Sigmoid colon (tissue), 7 donors: ENCODE measurements around the gene RFC3. TPM values are rescaled to one million over a fixed set of nuclear protein-coding genes. Genes with fewer than 3 reads are reported as not detected.
A peak's percentile ranks its signal among the peaks of the same experiment; 100 is the strongest.

Experiments used
- DNase-seq: peaks from one replicate; pipeline ENCODE4 v3.0.0-alpha.2; 2019
- H3K27ac ChIP-seq, 4 donors: fragments of 200-600 bp; sonication (generic); one replicate each; pipeline ENCODE4 v1.5.1; 2016 to 2019; ENCODE audit warnings: mild to moderate bottlenecking in 1 of 4
- H3K27me3 ChIP-seq, 3 donors: fragments of 200-600 bp; sonication (generic); one replicate each; pipeline ENCODE4 v1.5.1; 2019; ENCODE audit warnings: mild to moderate bottlenecking in 1 of 3
- H3K36me3 ChIP-seq, 4 donors: fragments of 200-600 bp; sonication (generic); one replicate each; pipeline ENCODE4 v1.5.1; 2016 to 2019
- H3K4me1 ChIP-seq, 4 donors: fragments of 200-600 bp; sonication (generic); one replicate each; pipeline ENCODE4 v1.5.1; 2017 to 2019
- H3K4me3 ChIP-seq, 4 donors: fragments of 200-600 bp; sonication (generic); one replicate each; pipeline ENCODE4 v1.5.1; 2017 to 2019; ENCODE audit warnings: mild to moderate bottlenecking in 2 of 4, moderate library complexity in 1 of 4
- H3K9me3 ChIP-seq, 4 donors: fragments of 200-600 bp in 3 of 4; sonication (generic) in 3 of 4; one replicate each; pipeline versions ENCODE4 v1.5.1 to v1.6.1; 2013 to 2019
- EP300 ChIP-seq, 4 donors: sonication (generic); formaldehyde crosslinking; IDR thresholded peaks; one replicate each; pipeline ENCODE4 v1.6.1; 2017; ENCODE audit warnings: antibody characterized with exemption in 4 of 4
- POLR2A ChIP-seq, 2 donors: fragments of 450-650 bp; IDR thresholded peaks; one replicate each; pipeline ENCODE4 v1.6.1; 2016; ENCODE audit warnings: antibody characterized with exemption in 2 of 2, mild to moderate bottlenecking in 2 of 2, moderate library complexity in 2 of 2
- POLR2AphosphoS5 ChIP-seq, 4 donors: sonication (generic); formaldehyde crosslinking; IDR thresholded peaks; one replicate each; pipeline ENCODE4 v1.6.1; 2017; ENCODE audit warnings: antibody characterized with exemption in 4 of 4
- WGBS, 2 donors: extraction: QIAGEN DNeasy Blood & Tissue Kit; methylation state at CpG; one replicate each; pipeline ENCODE4 v1.1.7; 2013; 5-methylcytosine and 5-hydroxymethylcytosine counted together
- intact Hi-C: fragments of 100-400 bp; cut with DNase I; formaldehyde crosslinking; loops from one replicate; pipeline ENCODE4 v1.15.1; 2023
- polyA plus RNA-seq, 3 donors: library from polyadenylated mRNA; stranded (reverse); fragments of 200-250 nt; gene quantifications; one replicate each; pipeline ENCODE4 v1.2.3, GENCODE V29; 2013
- total RNA-seq, 4 donors: library from RNA; depleted of rRNA; stranded (reverse); fragments of >200 nt; gene quantifications; one replicate each; pipeline ENCODE4 v1.1.0, GENCODE V29; 2016
- TF ChIP-seq, protein P1 (sequence below), 4 experiments: fragments of 450-650 bp in 3 of 4; fragments of 200-600 bp in 1 of 4; IDR thresholded peaks; one replicate each; pipeline ENCODE4 v1.5.1; 2016 to 2019; ENCODE audit warnings: antibody characterized with exemption in 4 of 4, mild to moderate bottlenecking in 3 of 4, moderate library complexity in 2 of 4
- donor health status: healthy with polysubstance abuse.
- donor health status: Bipolar disorder and iron deficiency.
- donor health status: healthy.

Gene RFC3
- total and polyA plus RNA-seq, 7 donors: 3.6 to 9.6 (median 7.2) TPM

DNA sequence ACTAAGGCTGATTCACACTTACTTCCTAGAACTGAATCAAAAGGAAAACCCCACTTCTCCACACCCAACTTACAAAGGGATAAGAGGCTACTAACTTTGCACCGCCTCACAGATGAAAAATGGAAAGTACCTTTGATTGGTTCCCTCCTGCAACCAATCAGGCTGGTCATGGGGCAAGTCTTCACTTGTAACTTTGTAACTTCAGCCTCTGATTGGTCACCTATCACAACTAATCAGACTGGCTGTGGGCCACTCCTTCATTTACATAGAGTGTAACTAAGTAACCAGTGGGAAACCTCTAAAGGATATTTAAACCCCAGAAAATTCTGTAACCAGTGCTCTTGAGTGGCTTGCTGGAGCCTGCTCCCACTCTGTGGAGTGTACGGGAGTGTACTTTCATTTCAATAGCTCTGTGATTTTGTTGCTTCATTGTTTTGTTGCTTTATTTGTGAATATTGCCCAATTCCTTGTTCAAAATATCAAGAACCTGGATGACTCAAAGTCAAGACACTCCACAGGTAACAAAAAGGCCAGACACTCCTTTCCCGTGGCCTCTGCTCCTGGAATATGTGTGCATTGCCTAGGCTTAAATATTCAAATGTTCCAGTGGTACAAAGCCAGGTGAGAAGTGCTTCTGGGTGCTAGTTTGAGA lies 50.5 kb downstream of the RFC3 start:
- no peak overlapping the region for H3K4me3 ChIP-seq
- 96 to 97% methylated on average over 3 of the region's 3 CpGs for WGBS, 2 donors
- intact Hi-C loops: no loop called here
- no peaks in the 10 kb centered on the region for H3K36me3 ChIP-seq
- no peak overlapping the region for H3K27ac ChIP-seq
- no peaks in the 10 kb centered on the region for H3K4me1 ChIP-seq
- TF ChIP-seq POLR2A (IDR thresholded peaks at IDR 0.05): no peak
- no peak for TF ChIP-seq POLR2AphosphoS5 (IDR thresholded peaks at IDR 0.05)
- no peaks in the 10 kb centered on the region for H3K27me3 ChIP-seq
- no peaks in the 10 kb centered on the region for H3K9me3 ChIP-seq
- no peak for DNase-seq

DNA sequence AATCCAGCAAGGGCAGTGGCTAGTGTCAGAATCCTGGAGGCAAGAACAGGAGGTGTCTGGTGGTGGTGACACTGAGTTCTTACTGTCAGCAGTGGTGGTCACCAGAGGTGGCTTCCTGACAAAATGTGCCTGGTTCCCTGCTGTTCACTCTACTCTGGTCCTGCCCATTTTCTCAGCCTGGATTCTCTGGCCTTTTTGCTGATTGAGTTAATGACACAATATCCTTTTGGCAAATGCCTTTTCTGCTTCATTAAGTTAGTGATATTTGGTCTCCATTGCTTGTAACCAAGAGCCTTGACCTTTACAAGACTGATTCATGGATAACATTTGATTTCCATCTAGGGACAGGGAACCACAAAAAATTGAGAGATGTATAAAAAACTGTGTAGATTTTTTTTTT lies 51.1 kb downstream of the RFC3 start:
- Histone ChIP-seq H3K27me3 (no peaks in the 10 kb centered on the region), H3K27ac (no peak overlapping the region), H3K36me3 (no peaks in the 10 kb centered on the region), H3K4me1 (no peaks in the 10 kb centered on the region), H3K4me3 (no peak overlapping the region), H3K9me3 (no peaks in the 10 kb centered on the region)
- TF ChIP-seq POLR2A (IDR thresholded peaks at IDR 0.05) (no peak), EP300 (IDR thresholded peaks at IDR 0.05) (no peak), POLR2AphosphoS5 (IDR thresholded peaks at IDR 0.05) (no peak)
- intact Hi-C loops: no loop called here
- DNase-seq: no peak

DNA sequence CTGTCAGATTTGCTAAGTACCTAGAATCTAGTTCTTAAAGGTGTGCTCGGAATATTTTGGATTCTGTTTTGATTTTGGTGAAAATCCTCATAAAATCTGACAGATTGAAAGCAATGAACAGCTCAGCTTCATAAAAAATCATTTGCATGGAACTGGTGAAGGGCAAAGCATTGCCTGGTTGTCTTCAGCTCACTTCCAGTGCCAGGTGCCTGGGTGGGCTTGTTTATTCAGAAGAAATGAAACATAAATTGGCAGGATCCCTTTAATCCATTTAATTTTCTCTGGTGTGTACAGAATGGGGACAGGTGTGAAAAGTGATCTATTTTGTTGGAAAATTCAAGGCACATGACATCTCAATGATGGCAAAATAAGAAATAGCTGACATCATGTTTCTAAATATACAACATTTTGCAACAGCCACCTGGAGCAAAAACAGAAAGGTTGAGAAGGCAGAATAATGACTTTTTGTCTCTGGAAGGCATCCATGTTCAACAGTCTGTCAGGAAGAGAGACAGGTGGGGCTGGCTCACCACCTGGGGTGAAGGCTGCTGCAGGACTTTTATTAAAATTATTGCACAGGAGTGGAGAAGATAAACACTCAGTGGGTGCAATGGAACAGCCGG lies 52.2 kb downstream of the RFC3 start:
- Histone ChIP-seq H3K4me3 (no peak overlapping the region), H3K9me3 (no peaks in the 10 kb centered on the region), H3K36me3 (no peaks in the 10 kb centered on the region), H3K27ac (no peak overlapping the region), H3K4me1 (no peaks in the 10 kb centered on the region), H3K27me3 (no peaks in the 10 kb centered on the region)
- intact Hi-C loops: no loop called here
- 59 to 80% methylated on average over 2 of the region's 2 CpGs for WGBS, 2 donors
- no peak for DNase-seq
- TF ChIP-seq POLR2AphosphoS5 (IDR thresholded peaks at IDR 0.05): peak in 1 of 4 donors; percentile 26
- no peak for TF ChIP-seq EP300 (IDR thresholded peaks at IDR 0.05)

GRCh38 chr13:33871207-33872004 lies 53.5 kb downstream of the RFC3 start:
- no peaks in the 10 kb centered on the region for H3K4me1 ChIP-seq
- no peak overlapping the region for H3K4me3 ChIP-seq
- H3K27ac ChIP-seq: no peak overlapping the region
- intact Hi-C loops: no loop called here
- no peaks in the 10 kb centered on the region for H3K27me3 ChIP-seq
- no peaks in the 10 kb centered on the region for H3K36me3 ChIP-seq
- TF ChIP-seq EP300 (IDR thresholded peaks at IDR 0.05): no peak
- no peak for TF ChIP-seq POLR2AphosphoS5 (IDR thresholded peaks at IDR 0.05)
- TF ChIP-seq, protein P1, sequence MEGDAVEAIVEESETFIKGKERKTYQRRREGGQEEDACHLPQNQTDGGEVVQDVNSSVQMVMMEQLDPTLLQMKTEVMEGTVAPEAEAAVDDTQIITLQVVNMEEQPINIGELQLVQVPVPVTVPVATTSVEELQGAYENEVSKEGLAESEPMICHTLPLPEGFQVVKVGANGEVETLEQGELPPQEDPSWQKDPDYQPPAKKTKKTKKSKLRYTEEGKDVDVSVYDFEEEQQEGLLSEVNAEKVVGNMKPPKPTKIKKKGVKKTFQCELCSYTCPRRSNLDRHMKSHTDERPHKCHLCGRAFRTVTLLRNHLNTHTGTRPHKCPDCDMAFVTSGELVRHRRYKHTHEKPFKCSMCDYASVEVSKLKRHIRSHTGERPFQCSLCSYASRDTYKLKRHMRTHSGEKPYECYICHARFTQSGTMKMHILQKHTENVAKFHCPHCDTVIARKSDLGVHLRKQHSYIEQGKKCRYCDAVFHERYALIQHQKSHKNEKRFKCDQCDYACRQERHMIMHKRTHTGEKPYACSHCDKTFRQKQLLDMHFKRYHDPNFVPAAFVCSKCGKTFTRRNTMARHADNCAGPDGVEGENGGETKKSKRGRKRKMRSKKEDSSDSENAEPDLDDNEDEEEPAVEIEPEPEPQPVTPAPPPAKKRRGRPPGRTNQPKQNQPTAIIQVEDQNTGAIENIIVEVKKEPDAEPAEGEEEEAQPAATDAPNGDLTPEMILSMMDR (IDR thresholded peaks at IDR 0.05): no peak
- no peak for TF ChIP-seq POLR2A (IDR thresholded peaks at IDR 0.05)
- no peak for DNase-seq
- H3K9me3 ChIP-seq: no peaks in the 10 kb centered on the region
- WGBS, 2 donors: 85 to 90% methylated on average over 7 of the region's 7 CpGs

DNA sequence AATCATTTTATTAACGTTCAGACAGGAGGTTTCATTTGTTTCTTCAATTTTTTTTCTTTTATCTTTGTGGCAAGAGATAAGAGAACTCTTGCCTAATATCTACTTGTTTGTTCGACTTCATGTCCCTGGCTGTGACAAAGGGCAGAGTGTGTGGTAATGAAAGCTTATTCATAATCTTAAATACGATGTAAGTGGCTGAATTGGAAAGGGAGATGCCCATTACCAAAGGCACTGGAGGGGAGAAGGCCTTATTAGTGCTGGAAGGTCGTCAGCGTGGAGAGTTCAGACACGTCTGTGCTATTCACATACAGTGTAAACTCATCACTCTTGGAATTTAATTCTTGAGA lies 54.0 kb downstream of the RFC3 start:
- Histone ChIP-seq H3K4me3 (no peak overlapping the region), H3K9me3 (no peaks in the 10 kb centered on the region), H3K36me3 (no peaks in the 10 kb centered on the region), H3K27me3 (no peaks in the 10 kb centered on the region), H3K4me1 (no peaks in the 10 kb centered on the region), H3K27ac (no peak overlapping the region)
- TF ChIP-seq, protein P1 (IDR thresholded peaks at IDR 0.05): no peak
- no peak for DNase-seq
- intact Hi-C loops: no loop called here
- WGBS, 2 donors: 83 to 89% methylated on average over 6 of the region's 6 CpGs

- intact Hi-C loops: no loop called here
- no peaks in the 10 kb centered on the region for H3K4me1 ChIP-seq
- H3K36me3 ChIP-seq: no peaks in the 10 kb centered on the region
- TF ChIP-seq POLR2A (IDR thresholded peaks at IDR 0.05) (no peak), POLR2AphosphoS5 (IDR thresholded peaks at IDR 0.05) (no peak), EP300 (IDR thresholded peaks at IDR 0.05) (no peak)
- TF ChIP-seq, protein P1 (IDR thresholded peaks at IDR 0.05): no peak
- H3K9me3 ChIP-seq: no peaks in the 10 kb centered on the region
- H3K27ac ChIP-seq: no peak overlapping the region
- no peak for DNase-seq
- no peak overlapping the region for H3K4me3 ChIP-seq
- 67 to 81% methylated on average over 5 of the region's 5 CpGs for WGBS, 2 donors
- no peaks in the 10 kb centered on the region for H3K27me3 ChIP-seq
Observed at GRCh38 chr13:33873251-33873908, 55.4 kb downstream of the RFC3 start.
